DND-41 (cell line): ENCODE results near the gene DUT.

ENCODE experiments used
- ATAC-seq: fragments of 200-7000 bp; cut with Tn5 transposase; 3 replicates; pipeline ENCODE4 v1.9.1; 2021; ENCODE audit warnings: low read depth; ENCODE audit not compliant: insufficient read depth
- DNase-seq: peaks from one replicate; pipeline ENCODE4 v3.0.0-alpha.2; 2020
- H2AFZ ChIP-seq: 2 replicates; pipeline ENCODE4 v1.6.0; 2012; ENCODE audit warnings: low read depth, low read length
- H3K27ac ChIP-seq: 2 replicates; pipeline ENCODE4 v1.5.1; 2012; ENCODE audit warnings: low read length, inconsistent platforms
- H3K27me3 ChIP-seq: fragments of 200-600 bp; sonication (generic); 2 replicates; pipeline ENCODE4 v1.6.0; 2012; ENCODE audit warnings: low read length, mild to moderate bottlenecking, inconsistent platforms; ENCODE audit not compliant: insufficient read depth, poor library complexity
- H3K36me3 ChIP-seq: 2 replicates; pipeline ENCODE4 v1.5.1; 2012; ENCODE audit warnings: low read length, inconsistent platforms; ENCODE audit not compliant: insufficient read depth
- H3K4me1 ChIP-seq: 2 replicates; pipeline ENCODE4 v1.5.1; 2012; ENCODE audit warnings: mild to moderate bottlenecking, low read length; ENCODE audit not compliant: insufficient read depth
- H3K4me2 ChIP-seq: 2 replicates; pipeline ENCODE4 v1.6.0; 2012; ENCODE audit warnings: mild to moderate bottlenecking, moderate library complexity, low read length, inconsistent platforms; ENCODE audit not compliant: insufficient read depth
- H3K4me3 ChIP-seq, 2 experiments: fragments of 200-600 bp in 1 of 2; shearing (Covaris generic) in 1 of 2; 2 replicates each; pipeline ENCODE4 v1.5.1; 2012 to 2016; ENCODE audit warnings: inconsistent platforms in 2 of 2, low read length in 2 of 2, mild to moderate bottlenecking in 2 of 2, low read depth in 1 of 2, moderate library complexity in 1 of 2
- H3K79me2 ChIP-seq: 2 replicates; pipeline ENCODE4 v1.6.0; 2012; ENCODE audit warnings: low read length, inconsistent platforms; ENCODE audit not compliant: insufficient read depth
- H3K9ac ChIP-seq: 2 replicates; pipeline ENCODE4 v1.6.0; 2012; ENCODE audit warnings: low read depth, mild to moderate bottlenecking, inconsistent platforms, low read length, moderate library complexity
- H3K9me3 ChIP-seq: 2 replicates; pipeline ENCODE4 v1.5.1; 2012; ENCODE audit warnings: low read length, moderate library complexity, mild to moderate bottlenecking, inconsistent platforms; ENCODE audit not compliant: insufficient read depth, severe bottlenecking
- H4K20me1 ChIP-seq: 2 replicates; pipeline ENCODE4 v1.6.0; 2012; ENCODE audit warnings: low read length; ENCODE audit not compliant: insufficient read depth
- CTCF ChIP-seq: IDR thresholded peaks from 2 replicates; pipeline ENCODE4 v1.5.1; 2012; ENCODE audit warnings: borderline replicate concordance, low read length, moderate library complexity, mild to moderate bottlenecking; ENCODE audit not compliant: poor library complexity, severe bottlenecking; ENCODE audit errors: extremely low read depth
- EZH2 ChIP-seq: IDR thresholded peaks from 3 replicates; pipeline ENCODE4 v1.6.1; 2012; ENCODE audit warnings: borderline replicate concordance, low read depth, mild to moderate bottlenecking, moderate library complexity, low read length, inconsistent platforms; ENCODE audit not compliant: severe bottlenecking

The DUT gene

GRCh38 chr15:48380198-48380597 is 49.0 kb downstream of the DUT start:
- TF ChIP-seq CTCF (no peak), EZH2 (no peak)
- Histone ChIP-seq H3K27me3 (no peaks in the 10 kb centered on the region), H3K9ac (no peak overlapping the region), H3K9me3 (no peaks in the 10 kb centered on the region), H3K36me3 (no peaks in the 10 kb centered on the region), H3K4me2 (no peak overlapping the region), H3K79me2 (no peaks in the 10 kb centered on the region), H3K4me3 (no peak overlapping the region), H4K20me1 (no peaks in the 10 kb centered on the region), H3K27ac (no peak overlapping the region), H3K4me1 (no peaks in the 10 kb centered on the region), H2AFZ (no peak overlapping the region)
- DNase-seq, result no peak
- ATAC-seq, result no peak

GRCh38 chr15:48381861-48382260 is 50.6 kb downstream of the DUT start:
- Histone ChIP-seq H3K79me2 (no peaks in the 10 kb centered on the region), H3K4me3 (no peak overlapping the region), H2AFZ (no peak overlapping the region), H3K36me3 (no peaks in the 10 kb centered on the region), H3K27me3 (no peaks in the 10 kb centered on the region), H4K20me1 (no peaks in the 10 kb centered on the region), H3K9ac (no peak overlapping the region), H3K4me2 (no peak overlapping the region), H3K27ac (no peak overlapping the region), H3K4me1 (no peaks in the 10 kb centered on the region), H3K9me3 (no peaks in the 10 kb centered on the region)
- no peak for TF ChIP-seq CTCF
- TF ChIP-seq EZH2, result no peak
- DNase-seq (no peak), ATAC-seq (no peak)

- H3K4me2 ChIP-seq, result no peak overlapping the region
- H3K9ac ChIP-seq, result no peak overlapping the region
- no peaks in the 10 kb centered on the region for H4K20me1 ChIP-seq
- H3K36me3 ChIP-seq, result no peaks in the 10 kb centered on the region
- H3K27me3 ChIP-seq, result no peaks in the 10 kb centered on the region
- no peak overlapping the region for H2AFZ ChIP-seq
- H3K4me1 ChIP-seq, result no peaks in the 10 kb centered on the region
- no peaks in the 10 kb centered on the region for H3K9me3 ChIP-seq
- no peak overlapping the region for H3K27ac ChIP-seq
- ATAC-seq (no peak), DNase-seq (no peak)
- H3K4me3 ChIP-seq, result no peak overlapping the region
- TF ChIP-seq EZH2, result no peak
- TF ChIP-seq CTCF, result no peak
- no peaks in the 10 kb centered on the region for H3K79me2 ChIP-seq
These were observed 51.8 kb downstream of the DUT start for GRCh38 chr15:48383031-48383430.

- H3K4me1 ChIP-seq, result no peaks in the 10 kb centered on the region
- H3K36me3 ChIP-seq, result no peaks in the 10 kb centered on the region
- no peak overlapping the region for H3K4me3 ChIP-seq
- no peaks in the 10 kb centered on the region for H3K27me3 ChIP-seq
- no peak for TF ChIP-seq EZH2
- TF ChIP-seq CTCF, result no peak
- H4K20me1 ChIP-seq, result no peaks in the 10 kb centered on the region
- H2AFZ ChIP-seq, result no peak overlapping the region
- no peak overlapping the region for H3K4me2 ChIP-seq
- no peak overlapping the region for H3K9ac ChIP-seq
- ATAC-seq, result no peak
- H3K9me3 ChIP-seq, result no peaks in the 10 kb centered on the region
- no peaks in the 10 kb centered on the region for H3K79me2 ChIP-seq
- H3K27ac ChIP-seq, result no peak overlapping the region
- DNase-seq, result no peak
These were observed 53.4 kb downstream of the DUT start for GRCh38 chr15:48384616-48385015.
